Measurements from ENCODE around the gene SH3RF3. TPM values are rescaled to one million over a fixed set of nuclear protein-coding genes. Genes with fewer than 3 reads are reported as not detected.

Gene SH3RF3
- total and polyA plus RNA-seq, 2 of the 13 experiments (the other 11 are each of a cell fraction or from before 2014, with no cell fraction given), result 0.04 TPM; not detected in 1

DNA sequence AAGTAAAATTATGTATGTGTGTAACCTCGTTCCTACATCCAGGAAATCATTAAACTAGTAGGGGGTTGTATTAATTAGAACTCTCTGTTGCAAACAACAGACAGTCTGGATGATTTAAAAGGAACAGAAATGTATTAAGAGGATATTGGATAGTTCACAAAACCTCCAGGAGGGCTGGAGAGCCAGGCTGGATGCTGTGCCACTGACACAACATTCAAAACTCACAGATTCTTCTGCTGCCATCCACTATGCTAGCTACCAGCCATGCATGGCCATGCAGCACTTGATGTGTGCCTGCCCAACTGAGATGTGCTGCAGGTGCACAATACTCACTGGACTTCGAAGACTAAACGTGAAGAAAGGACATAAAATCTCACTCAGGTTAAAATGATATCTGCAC lies 48.2 kb upstream of the SH3RF3 start:
- Histone ChIP-seq H3K4me3 (replicated peaks in 1 of 3; ENCODE audit: insufficient read depth in 1 of 3, low read depth in 2 of 3, low read length in 3 of 3) (no peak overlapping the region), H3K9ac (ENCODE audit: insufficient read depth, low read depth, low read length) (no peak overlapping the region)
- CTCF ChIA-PET (ENCODE audit: low intra/inter-chr PET ratio, low total read pairs), result no interaction called here

More for the DNA sequence above, 48.2 kb upstream of the SH3RF3 start:
- POLR2A ChIA-PET, result no interaction called here
- H3K27me3 ChIP-seq (ENCODE audit: control insufficient read depth in 1 of 2, insufficient read depth in 2 of 2, low read length in 2 of 2), result 0 out of 5 replicates have a peak, but pooled peaks cover 0 to 3% of the 10 kb centered on the region in 2 experiments
- H3K9me3 ChIP-seq (ENCODE audit: low read length), result no peaks in the 10 kb centered on the region
- no peaks in the 10 kb centered on the region for H4K20me1 ChIP-seq (ENCODE audit: insufficient read depth, low read length)
- DNase-seq (ENCODE audit: low spot score) (no peak), ATAC-seq (no peak), FAIRE-seq (no peak)
- no peaks in the 10 kb centered on the region for H3K36me3 ChIP-seq (replicated peaks in 1 of 2; ENCODE audit: control insufficient read depth in 1 of 2, insufficient read depth in 2 of 2, low read length in 2 of 2)
- no peak overlapping the region for H3K27ac ChIP-seq (ENCODE audit: extremely low read length, insufficient read depth, low read length)
- H3K79me2 ChIP-seq (ENCODE audit: insufficient read depth, low read length), result no peaks in the 10 kb centered on the region
- intact Hi-C loops (cut with micrococcal nuclease; ENCODE audit: unreplicated experiment), result no loop called here
- no TSS peak for BruUV-seq (replicated peaks)
- 16% methylated on average over 3 of the region's 3 CpGs for WGBS (ENCODE audit: low lambda C conversion rate)
- TF ChIP-seq GATAD1 (CRISPR knock-in tag; IDR thresholded peaks at IDR 0.05) (no peak), ZNF275 (CRISPR knock-in tag; IDR thresholded peaks at IDR 0.05; ENCODE audit: borderline replicate concordance) (no peak), RARA (CRISPR knock-in tag; IDR thresholded peaks at IDR 0.05) (no peak), ZNF543 (CRISPR knock-in tag; IDR thresholded peaks at IDR 0.05) (no peak), IKZF1 (IDR thresholded peaks at IDR 0.05) (no peak), MIER3 (CRISPR knock-in tag; IDR thresholded peaks at IDR 0.05; ENCODE audit: borderline replicate concordance) (no peak), TEAD3 (CRISPR knock-in tag; optimal IDR thresholded peaks at IDR 0.05; ENCODE audit: borderline replicate concordance) (no peak), ZNF138 (CRISPR knock-in tag; IDR thresholded peaks at IDR 0.05; ENCODE audit: low read depth) (no peak), ZNF598 (CRISPR knock-in tag; IDR thresholded peaks at IDR 0.05; ENCODE audit: borderline replicate concordance) (no peak), ZNF878 (CRISPR knock-in tag; IDR thresholded peaks at IDR 0.05) (no peak), ZNF263 (CRISPR knock-in tag; IDR thresholded peaks at IDR 0.05) (no peak), MEF2D (CRISPR knock-in tag; IDR thresholded peaks at IDR 0.05) (no peak), CENPBD1 (CRISPR knock-in tag; IDR thresholded peaks at IDR 0.05; ENCODE audit: borderline replicate concordance, low read depth) (no peak), TBX2 (CRISPR knock-in tag; IDR thresholded peaks at IDR 0.05; ENCODE audit: borderline replicate concordance) (no peak), ATRX (CRISPR knock-in tag; IDR thresholded peaks at IDR 0.05; ENCODE audit: borderline replicate concordance) (no peak), STAG1 (CRISPR knock-in tag; IDR thresholded peaks at IDR 0.05) (no peak), ZNF224 (CRISPR knock-in tag; IDR thresholded peaks at IDR 0.05) (no peak)
- TF ChIP-seq, protein P1, sequence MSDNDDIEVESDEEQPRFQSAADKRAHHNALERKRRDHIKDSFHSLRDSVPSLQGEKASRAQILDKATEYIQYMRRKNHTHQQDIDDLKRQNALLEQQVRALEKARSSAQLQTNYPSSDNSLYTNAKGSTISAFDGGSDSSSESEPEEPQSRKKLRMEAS (IDR thresholded peaks at IDR 0.05), result no peak
- H2AFZ ChIP-seq (ENCODE audit: low read length), result no peak overlapping the region
- H3K4me1 ChIP-seq (ENCODE audit: insufficient read depth, low read length), result no peaks in the 10 kb centered on the region
- in situ Hi-C loops (cut with HindIII; ENCODE audit: extremely low pct_ligation_motif_present, low pct_unique_long_range_greater_than_20kb), result no loop called here
- no peak overlapping the region for H3K4me2 ChIP-seq (ENCODE audit: low read depth, low read length)
